Measurements from ENCODE around the gene VPS13D. TPM values are rescaled to one million over a fixed set of nuclear protein-coding genes. Genes with fewer than 3 reads are reported as not detected.

The VPS13D gene
- total RNA-seq, 1 experiment from 2014 or later: 20.2 TPM

DNA sequence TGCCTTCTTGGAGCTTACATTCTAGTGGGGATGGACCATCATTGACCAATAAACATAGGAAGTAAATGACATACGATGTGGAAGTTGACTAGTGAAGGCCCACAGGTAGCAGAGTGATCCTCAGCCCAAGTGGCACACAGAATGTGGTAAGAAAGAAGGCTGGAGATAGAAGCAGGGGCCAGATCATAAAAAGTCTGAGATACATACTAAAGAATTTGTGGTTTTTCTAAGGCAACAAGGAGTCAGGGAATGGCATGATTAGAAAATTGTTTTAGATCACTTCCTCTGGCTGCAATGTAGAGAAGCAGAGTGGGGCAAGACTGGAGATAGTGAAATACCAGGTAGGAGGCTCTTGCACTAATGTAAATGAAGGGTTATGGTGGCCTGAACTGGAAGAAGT, 154.0 kb downstream of the VPS13D start:
- peaks cover 46 to 68% (median 60%) of the 10 kb centered on the region in 3 experiments for H3K36me3 Mint-ChIP-seq (ENCODE audit: insufficient read depth in 1 of 3, low read depth in 3 of 3)
- H3K23me2 ChIP-seq (ENCODE audit: insufficient read length, low read depth, low read length, poor library complexity, severe bottlenecking): no peaks in the 10 kb centered on the region
- no peak overlapping the region for H2AFZ ChIP-seq (ENCODE audit: low read length)
- H3K27me3 ChIP-seq (ENCODE audit: insufficient read depth, low read length): no peaks in the 10 kb centered on the region
- no peak overlapping the region for H4K91ac ChIP-seq (ENCODE audit: insufficient read length, low read depth, low read length)
- H3K79me1 ChIP-seq (ENCODE audit: insufficient read depth, low read depth, low read length, poor library complexity, severe bottlenecking): no peaks in the 10 kb centered on the region
- peak overlapping the region in 1 of 3 experiments; percentile 1; a peak in 1 of 7 replicates for H3K27ac Mint-ChIP-seq
- TF ChIP-seq, protein P1, sequence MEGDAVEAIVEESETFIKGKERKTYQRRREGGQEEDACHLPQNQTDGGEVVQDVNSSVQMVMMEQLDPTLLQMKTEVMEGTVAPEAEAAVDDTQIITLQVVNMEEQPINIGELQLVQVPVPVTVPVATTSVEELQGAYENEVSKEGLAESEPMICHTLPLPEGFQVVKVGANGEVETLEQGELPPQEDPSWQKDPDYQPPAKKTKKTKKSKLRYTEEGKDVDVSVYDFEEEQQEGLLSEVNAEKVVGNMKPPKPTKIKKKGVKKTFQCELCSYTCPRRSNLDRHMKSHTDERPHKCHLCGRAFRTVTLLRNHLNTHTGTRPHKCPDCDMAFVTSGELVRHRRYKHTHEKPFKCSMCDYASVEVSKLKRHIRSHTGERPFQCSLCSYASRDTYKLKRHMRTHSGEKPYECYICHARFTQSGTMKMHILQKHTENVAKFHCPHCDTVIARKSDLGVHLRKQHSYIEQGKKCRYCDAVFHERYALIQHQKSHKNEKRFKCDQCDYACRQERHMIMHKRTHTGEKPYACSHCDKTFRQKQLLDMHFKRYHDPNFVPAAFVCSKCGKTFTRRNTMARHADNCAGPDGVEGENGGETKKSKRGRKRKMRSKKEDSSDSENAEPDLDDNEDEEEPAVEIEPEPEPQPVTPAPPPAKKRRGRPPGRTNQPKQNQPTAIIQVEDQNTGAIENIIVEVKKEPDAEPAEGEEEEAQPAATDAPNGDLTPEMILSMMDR (conservative IDR thresholded peaks at IDR 0.05): no peak
- WGBS (ENCODE audit: extremely low coverage, insufficient read length, low lambda C conversion rate): no CpG with 5 or more reads among the region's 1 CpG
- H3K4me2 ChIP-seq (ENCODE audit: insufficient read depth, insufficient read length, low read length): no peak overlapping the region
- H3K4ac ChIP-seq (ENCODE audit: low read depth, low read length): no peak overlapping the region
- no peak overlapping the region for H2BK120ac ChIP-seq (ENCODE audit: low read depth, low read length, poor library complexity, severe bottlenecking)
- no peak overlapping the region for H3T11ph ChIP-seq (ENCODE audit: low read length)
- peaks cover 8% of the 10 kb centered on the region for H3K9me3 ChIP-seq (ENCODE audit: control insufficient read depth, low read depth, low read length)
- no peak overlapping the region for H3K9ac ChIP-seq (ENCODE audit: extremely low read depth, insufficient read length, low read length)
- no peak overlapping the region for H4K8ac ChIP-seq (replicated peaks; ENCODE audit: insufficient read length, low read depth, low read length)
- no peak overlapping the region for H3K18ac ChIP-seq (ENCODE audit: insufficient read length, low read depth, low read length)
- H3K4me3 Mint-ChIP-seq: no peak overlapping the region
- H2AK5ac ChIP-seq (ENCODE audit: insufficient read length, low read length): no peak overlapping the region
- H3K14ac ChIP-seq (ENCODE audit: insufficient read depth, low read length): no peak overlapping the region
- no peak overlapping the region for H3K27ac ChIP-seq (ENCODE audit: insufficient read length, low read depth, low read length)
- DNase-seq: no peak
- H4K5ac ChIP-seq (ENCODE audit: insufficient read length, low read depth, low read length): no peak overlapping the region
- no peaks in the 10 kb centered on the region for H3K27me3 Mint-ChIP-seq (ENCODE audit: low read depth)
- H3K79me2 ChIP-seq (ENCODE audit: insufficient read depth, low read length): no peaks in the 10 kb centered on the region
- peaks cover 0 to 10% of the 10 kb centered on the region in 2 experiments; a peak in 4 of 5 replicates for H3K9me3 Mint-ChIP-seq
- H2BK20ac ChIP-seq (ENCODE audit: low read depth, low read length, poor library complexity, severe bottlenecking): no peak overlapping the region
- H4K20me1 ChIP-seq (ENCODE audit: control insufficient read depth, insufficient read depth, insufficient read length): no peaks in the 10 kb centered on the region
- H3K23ac ChIP-seq (ENCODE audit: insufficient read length, low read depth, low read length): no peak overlapping the region
- no peak overlapping the region for H3K56ac ChIP-seq (ENCODE audit: insufficient read length, low read depth, low read length)
- no peak overlapping the region for H2BK12ac ChIP-seq (ENCODE audit: insufficient read length, low read depth, low read length)
- no peak overlapping the region for H2BK5ac ChIP-seq (ENCODE audit: insufficient read length, low read length)
- no peaks in the 10 kb centered on the region for H3K4me1 Mint-ChIP-seq
- H3K4me1 ChIP-seq (ENCODE audit: insufficient read depth, low read length): no peaks in the 10 kb centered on the region
- H2BK15ac ChIP-seq (ENCODE audit: low read depth, low read length): no peak overlapping the region

Data from H9 (cell line).